Measurements from ENCODE around the gene SBF2. TPM values are rescaled to one million over a fixed set of nuclear protein-coding genes. Genes with fewer than 3 reads are reported as not detected.
A peak's percentile ranks its signal among the peaks of the same experiment; 100 is the strongest.

SBF2 gene
- total and polyA plus RNA-seq, 2 donors (not counting 1 experiment from before 2014, with no cell fraction given): 5.6 to 17.7 TPM

GRCh38 chr11:9747828-9748227, 546.2 kb downstream of the SBF2 start:
- H3K9ac ChIP-seq (ENCODE audit: low read length): peak overlapping the region; percentile 28
- peak overlapping the region; percentile 64 for H3K4me2 ChIP-seq (replicated peaks; ENCODE audit: low read depth, low read length, poor library complexity, severe bottlenecking)
- H3K9me3 Mint-ChIP-seq (ENCODE audit: insufficient read depth): no peaks in the 10 kb centered on the region
- TF ChIP-seq EZH2 (IDR thresholded peaks at IDR 0.05; ENCODE audit: borderline replicate concordance, insufficient read depth, low read depth, low read length, poor library complexity, severe bottlenecking) (no peak), CTCF (IDR thresholded peaks at IDR 0.05) (no peak)
- H3K4me1 ChIP-seq (ENCODE audit: control insufficient read depth in 2 of 2, insufficient read depth in 2 of 2, low read length in 2 of 2): peaks cover 48 to 49% of the 10 kb centered on the region in 2 donors
- CTCF ChIA-PET: interaction anchor here (0.6 to 9.5 kb wide), 46 partner anchors 9 to 576 kb away, joined by 3 to 226 read pairs (median 6); partner anchors contain the start of genes ADM and WEE1
- H3K27me3 ChIP-seq (replicated peaks in 1 of 4; ENCODE audit: control extremely low read depth in 1 of 4, control insufficient read depth in 3 of 4, insufficient read depth in 4 of 4, low read length in 3 of 4): no peaks in the 10 kb centered on the region
- peak overlapping the region; percentile 47 for H3K4me3 Mint-ChIP-seq
- no peaks in the 10 kb centered on the region for H3K27me3 Mint-ChIP-seq
- ATAC-seq (ENCODE audit: low read depth): no peak
- peak overlapping the region; percentile 86 to 87 for H3K27ac ChIP-seq (ENCODE audit: low read length in 2 of 2)
- H3K4me1 Mint-ChIP-seq: peaks cover 55% of the 10 kb centered on the region
- H3K9me3 ChIP-seq (ENCODE audit: control extremely low read depth in 1 of 3, control insufficient read depth in 2 of 3, insufficient read depth in 1 of 3, low read length in 2 of 3): no peaks in the 10 kb centered on the region
- no peak for DNase-seq
- intact Hi-C loops (cut with micrococcal nuclease): loop anchor here (1.0 to 5.0 kb wide), 7 partner anchors 8 to 213 kb away; partner anchors contain the start of gene WEE1
- WGBS (ENCODE audit: insufficient coverage): 72% methylated on average over 2 of the region's 5 CpGs
- H3K27ac Mint-ChIP-seq: peak overlapping the region; percentile 78
- peaks cover 7% of the 10 kb centered on the region for H4K20me1 ChIP-seq (ENCODE audit: control insufficient read depth, insufficient read depth, low read length, poor library complexity, severe bottlenecking)
- peaks cover 68% of the 10 kb centered on the region for H3K79me2 ChIP-seq (ENCODE audit: control insufficient read depth, insufficient read depth, low read length)
- peaks cover 8 to 69% of the 10 kb centered on the region in 2 experiments for H3K36me3 ChIP-seq (replicated peaks in 1 of 2; ENCODE audit: control extremely low read depth in 1 of 2, control insufficient read depth in 1 of 2, extremely low read depth in 1 of 2, insufficient read depth in 2 of 2, low read length in 1 of 2)
- POLR2A ChIA-PET: interaction anchor here (0.5 to 5.6 kb wide), 10 partner anchors 18 to 287 kb away, joined by 3 to 38 read pairs (median 4); partner anchors contain the start of genes WEE1 and ZNF143
- H2AFZ ChIP-seq (ENCODE audit: insufficient read depth, low read depth, low read length, poor library complexity, severe bottlenecking): no peak overlapping the region
- H3K4me3 ChIP-seq (ENCODE audit: control extremely low read depth in 1 of 5, extremely low read depth in 1 of 5, insufficient read depth in 1 of 5, low read depth in 2 of 5, low read length in 4 of 5): peak overlapping the region in 1 of 5 experiments; percentile 30

GRCh38 chr11:9747229-9747628, 546.8 kb downstream of the SBF2 start:
- H4K20me1 ChIP-seq (ENCODE audit: control insufficient read depth, insufficient read depth, low read length, poor library complexity, severe bottlenecking): peaks cover 7% of the 10 kb centered on the region
- ChIA-PET CTCF (interaction anchor here (0.6 to 9.5 kb wide), 31 partner anchors 9 to 563 kb away, joined by 3 to 226 read pairs (median 17); partner anchors contain the start of gene WEE1), POLR2A (interaction anchor here (0.9 to 5.6 kb wide), 8 partner anchors 18 to 286 kb away, joined by 3 to 38 read pairs (median 4); partner anchors contain the start of genes WEE1 and ZNF143)
- Mint-ChIP-seq H3K27me3 (no peaks in the 10 kb centered on the region), H3K4me1 (peaks cover 55% of the 10 kb centered on the region), H3K9me3 (ENCODE audit: insufficient read depth) (no peaks in the 10 kb centered on the region), H3K4me3 (peak overlapping the region; percentile 47), H3K27ac (peak overlapping the region; percentile 78)
- H3K4me3 ChIP-seq (ENCODE audit: control extremely low read depth in 1 of 5, extremely low read depth in 1 of 5, insufficient read depth in 1 of 5, low read depth in 2 of 5, low read length in 4 of 5): no peak overlapping the region
- ATAC-seq (ENCODE audit: low read depth) (no peak), DNase-seq (no peak)
- H3K79me2 ChIP-seq (ENCODE audit: control insufficient read depth, insufficient read depth, low read length): peaks cover 72% of the 10 kb centered on the region
- H2AFZ ChIP-seq (ENCODE audit: insufficient read depth, low read depth, low read length, poor library complexity, severe bottlenecking): no peak overlapping the region
- peaks cover 48 to 49% of the 10 kb centered on the region in 2 donors for H3K4me1 ChIP-seq (ENCODE audit: control insufficient read depth in 2 of 2, insufficient read depth in 2 of 2, low read length in 2 of 2)
- WGBS (ENCODE audit: insufficient coverage): no CpG with 5 or more reads among the region's 1 CpG
- peaks cover 8 to 71% of the 10 kb centered on the region in 2 experiments for H3K36me3 ChIP-seq (replicated peaks in 1 of 2; ENCODE audit: control extremely low read depth in 1 of 2, control insufficient read depth in 1 of 2, extremely low read depth in 1 of 2, insufficient read depth in 2 of 2, low read length in 1 of 2)
- TF ChIP-seq EZH2 (IDR thresholded peaks at IDR 0.05; ENCODE audit: borderline replicate concordance, insufficient read depth, low read depth, low read length, poor library complexity, severe bottlenecking) (no peak), CTCF (IDR thresholded peaks at IDR 0.05) (no peak)
- H3K9ac ChIP-seq (ENCODE audit: low read length): peak overlapping the region; percentile 28
- H3K4me2 ChIP-seq (replicated peaks; ENCODE audit: low read depth, low read length, poor library complexity, severe bottlenecking): peak overlapping the region; percentile 64
- peak overlapping the region; percentile 86 to 87 for H3K27ac ChIP-seq (ENCODE audit: low read length in 2 of 2)
- H3K9me3 ChIP-seq (ENCODE audit: control extremely low read depth in 1 of 3, control insufficient read depth in 2 of 3, insufficient read depth in 1 of 3, low read length in 2 of 3): no peaks in the 10 kb centered on the region
- H3K27me3 ChIP-seq (replicated peaks in 1 of 4; ENCODE audit: control extremely low read depth in 1 of 4, control insufficient read depth in 3 of 4, insufficient read depth in 4 of 4, low read length in 3 of 4): no peaks in the 10 kb centered on the region
- intact Hi-C loops (cut with micrococcal nuclease): loop anchor here (5.0 kb wide), 1 partner anchor 35 kb away; no protein-coding TSS in a partner anchor

All from B cell (primary cell).